Measurements from ENCODE around the gene ANKRD11.

GRCh38 chr16:89376812-89377452, 113.4 kb downstream of the ANKRD11 start:
- no peak for TF ChIP-seq POLR2AphosphoS5 (IDR thresholded peaks at IDR 0.05)
- TF ChIP-seq CTCF (IDR thresholded peaks at IDR 0.05) = no peak
